Astrocyte (in vitro differentiated cells and primary cell): ENCODE results near the gene RHNO1.
"Not testable (repeated sequence)": the region's sequence is repeated elsewhere in the genome, so short reads cannot be mapped to it uniquely, and the experiment has no call there.

Source experiments
- EZH2 ChIP-seq: IDR thresholded peaks from 2 replicates; pipeline ENCODE4 v1.6.1; 2012; ENCODE audit warnings: mild to moderate bottlenecking, low read length, inconsistent platforms; ENCODE audit not compliant: insufficient read depth
- TF ChIP-seq, protein P1 (sequence below): IDR thresholded peaks from 2 replicates; pipeline ENCODE4 v1.5.1; 2011; ENCODE audit warnings: low read depth, mild to moderate bottlenecking, inconsistent platforms, low read length, moderate library complexity; ENCODE audit not compliant: insufficient read depth

DNA sequence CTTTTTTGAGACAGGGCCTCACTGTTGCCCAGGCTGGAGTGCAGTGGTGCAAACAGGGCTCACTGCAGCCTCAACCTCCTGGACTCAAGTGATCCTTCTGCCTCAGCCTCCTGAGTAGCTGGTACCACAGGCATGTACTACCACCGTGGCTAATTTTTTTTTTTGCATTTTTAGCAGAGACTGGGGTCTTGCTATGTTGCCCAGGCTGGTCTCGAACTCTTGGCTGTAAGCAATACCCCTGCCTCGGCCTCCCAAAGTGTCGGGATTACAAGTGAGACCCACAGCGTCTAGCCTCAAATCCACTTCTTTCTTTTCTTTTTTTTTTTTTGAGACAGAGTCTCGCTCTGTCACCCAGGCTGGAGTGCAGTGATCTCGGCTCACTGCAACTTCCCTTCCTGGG is 13.6 kb upstream of the RHNO1 start:
- TF ChIP-seq, protein P1, sequence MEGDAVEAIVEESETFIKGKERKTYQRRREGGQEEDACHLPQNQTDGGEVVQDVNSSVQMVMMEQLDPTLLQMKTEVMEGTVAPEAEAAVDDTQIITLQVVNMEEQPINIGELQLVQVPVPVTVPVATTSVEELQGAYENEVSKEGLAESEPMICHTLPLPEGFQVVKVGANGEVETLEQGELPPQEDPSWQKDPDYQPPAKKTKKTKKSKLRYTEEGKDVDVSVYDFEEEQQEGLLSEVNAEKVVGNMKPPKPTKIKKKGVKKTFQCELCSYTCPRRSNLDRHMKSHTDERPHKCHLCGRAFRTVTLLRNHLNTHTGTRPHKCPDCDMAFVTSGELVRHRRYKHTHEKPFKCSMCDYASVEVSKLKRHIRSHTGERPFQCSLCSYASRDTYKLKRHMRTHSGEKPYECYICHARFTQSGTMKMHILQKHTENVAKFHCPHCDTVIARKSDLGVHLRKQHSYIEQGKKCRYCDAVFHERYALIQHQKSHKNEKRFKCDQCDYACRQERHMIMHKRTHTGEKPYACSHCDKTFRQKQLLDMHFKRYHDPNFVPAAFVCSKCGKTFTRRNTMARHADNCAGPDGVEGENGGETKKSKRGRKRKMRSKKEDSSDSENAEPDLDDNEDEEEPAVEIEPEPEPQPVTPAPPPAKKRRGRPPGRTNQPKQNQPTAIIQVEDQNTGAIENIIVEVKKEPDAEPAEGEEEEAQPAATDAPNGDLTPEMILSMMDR: not testable (repeated sequence)
- TF ChIP-seq EZH2: not testable (repeated sequence)
